NB4 (cell line): Measurements from ENCODE around the gene PCNT.

Experiments
- DNase-seq: peaks from one replicate; pipeline ENCODE4 v3.0.0; 2010; ENCODE audit warnings: low read depth
- H3K4me3 ChIP-seq: one replicate; pipeline ENCODE4 v1.5.1; 2011; ENCODE audit warnings: mild to moderate bottlenecking, low read depth, low read length, moderate library complexity
- MYC ChIP-seq: IDR thresholded peaks from 2 replicates; pipeline ENCODE4 v1.6.1; 2011; ENCODE audit warnings: low read depth, low read length
- POLR2A ChIP-seq: IDR thresholded peaks from 2 replicates; pipeline ENCODE4 v1.6.1; 2011; ENCODE audit warnings: mild to moderate bottlenecking; ENCODE audit not compliant: insufficient read length; ENCODE audit errors: extremely low read depth
- TF ChIP-seq, protein P1 (sequence below): IDR thresholded peaks from one replicate; pipeline ENCODE4 v1.5.1; 2012; ENCODE audit warnings: low read depth, low read length
- TF ChIP-seq, protein P2 (sequence below): IDR thresholded peaks from 2 replicates; pipeline ENCODE4 v1.6.1; 2011; ENCODE audit warnings: low read depth, low read length

Gene PCNT

DNA sequence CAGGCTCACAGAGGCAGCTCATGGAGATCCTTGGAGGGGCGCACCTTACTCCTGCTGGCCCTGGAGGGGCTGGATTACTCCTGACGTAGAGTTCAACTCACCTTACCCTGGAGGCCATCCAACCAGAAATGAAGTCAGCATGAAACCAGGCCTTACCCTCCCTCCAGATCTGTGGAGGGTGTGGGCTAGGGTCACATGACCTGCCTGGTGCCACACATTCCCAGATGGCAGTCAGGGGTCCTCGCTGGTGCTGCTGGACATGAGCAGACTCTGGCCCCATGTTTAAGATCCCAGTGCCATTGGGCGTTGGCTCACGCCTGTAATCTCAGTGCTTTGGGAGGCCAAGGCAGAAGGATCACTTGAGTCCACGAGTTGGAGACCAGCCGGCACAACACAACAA, 4.8 kb upstream of the PCNT start:
- no peak for DNase-seq
- TF ChIP-seq, protein P1, sequence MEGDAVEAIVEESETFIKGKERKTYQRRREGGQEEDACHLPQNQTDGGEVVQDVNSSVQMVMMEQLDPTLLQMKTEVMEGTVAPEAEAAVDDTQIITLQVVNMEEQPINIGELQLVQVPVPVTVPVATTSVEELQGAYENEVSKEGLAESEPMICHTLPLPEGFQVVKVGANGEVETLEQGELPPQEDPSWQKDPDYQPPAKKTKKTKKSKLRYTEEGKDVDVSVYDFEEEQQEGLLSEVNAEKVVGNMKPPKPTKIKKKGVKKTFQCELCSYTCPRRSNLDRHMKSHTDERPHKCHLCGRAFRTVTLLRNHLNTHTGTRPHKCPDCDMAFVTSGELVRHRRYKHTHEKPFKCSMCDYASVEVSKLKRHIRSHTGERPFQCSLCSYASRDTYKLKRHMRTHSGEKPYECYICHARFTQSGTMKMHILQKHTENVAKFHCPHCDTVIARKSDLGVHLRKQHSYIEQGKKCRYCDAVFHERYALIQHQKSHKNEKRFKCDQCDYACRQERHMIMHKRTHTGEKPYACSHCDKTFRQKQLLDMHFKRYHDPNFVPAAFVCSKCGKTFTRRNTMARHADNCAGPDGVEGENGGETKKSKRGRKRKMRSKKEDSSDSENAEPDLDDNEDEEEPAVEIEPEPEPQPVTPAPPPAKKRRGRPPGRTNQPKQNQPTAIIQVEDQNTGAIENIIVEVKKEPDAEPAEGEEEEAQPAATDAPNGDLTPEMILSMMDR: no peak
- TF ChIP-seq, protein P2, sequence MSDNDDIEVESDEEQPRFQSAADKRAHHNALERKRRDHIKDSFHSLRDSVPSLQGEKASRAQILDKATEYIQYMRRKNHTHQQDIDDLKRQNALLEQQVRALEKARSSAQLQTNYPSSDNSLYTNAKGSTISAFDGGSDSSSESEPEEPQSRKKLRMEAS: no peak
- TF ChIP-seq MYC (no peak), POLR2A (no peak)
- no peak overlapping the region for H3K4me3 ChIP-seq

DNA sequence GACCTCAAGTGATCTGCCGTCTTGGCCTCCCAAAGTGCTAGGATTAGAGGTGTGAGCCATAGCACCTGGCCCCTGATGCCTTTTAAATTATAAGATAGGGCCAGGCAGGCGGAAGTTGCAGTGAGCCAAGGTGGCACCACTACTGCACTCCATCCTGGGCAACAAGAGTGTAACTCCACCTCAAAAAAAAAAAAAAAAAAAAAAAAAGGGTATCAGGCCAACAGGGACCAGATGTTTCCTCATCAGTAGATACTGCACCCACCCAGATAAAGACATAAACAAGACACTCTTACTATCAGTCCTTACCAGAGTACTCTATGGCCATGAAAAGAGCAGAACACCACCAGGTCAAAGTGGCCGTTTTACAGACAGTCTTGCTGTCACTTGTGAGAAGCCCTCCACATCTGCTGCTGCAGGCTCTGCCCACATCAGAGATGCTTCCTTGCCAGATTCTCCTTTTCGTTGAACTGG, 3.6 kb upstream of the PCNT start:
- peak overlapping the region; percentile 73 for H3K4me3 ChIP-seq

DNA sequence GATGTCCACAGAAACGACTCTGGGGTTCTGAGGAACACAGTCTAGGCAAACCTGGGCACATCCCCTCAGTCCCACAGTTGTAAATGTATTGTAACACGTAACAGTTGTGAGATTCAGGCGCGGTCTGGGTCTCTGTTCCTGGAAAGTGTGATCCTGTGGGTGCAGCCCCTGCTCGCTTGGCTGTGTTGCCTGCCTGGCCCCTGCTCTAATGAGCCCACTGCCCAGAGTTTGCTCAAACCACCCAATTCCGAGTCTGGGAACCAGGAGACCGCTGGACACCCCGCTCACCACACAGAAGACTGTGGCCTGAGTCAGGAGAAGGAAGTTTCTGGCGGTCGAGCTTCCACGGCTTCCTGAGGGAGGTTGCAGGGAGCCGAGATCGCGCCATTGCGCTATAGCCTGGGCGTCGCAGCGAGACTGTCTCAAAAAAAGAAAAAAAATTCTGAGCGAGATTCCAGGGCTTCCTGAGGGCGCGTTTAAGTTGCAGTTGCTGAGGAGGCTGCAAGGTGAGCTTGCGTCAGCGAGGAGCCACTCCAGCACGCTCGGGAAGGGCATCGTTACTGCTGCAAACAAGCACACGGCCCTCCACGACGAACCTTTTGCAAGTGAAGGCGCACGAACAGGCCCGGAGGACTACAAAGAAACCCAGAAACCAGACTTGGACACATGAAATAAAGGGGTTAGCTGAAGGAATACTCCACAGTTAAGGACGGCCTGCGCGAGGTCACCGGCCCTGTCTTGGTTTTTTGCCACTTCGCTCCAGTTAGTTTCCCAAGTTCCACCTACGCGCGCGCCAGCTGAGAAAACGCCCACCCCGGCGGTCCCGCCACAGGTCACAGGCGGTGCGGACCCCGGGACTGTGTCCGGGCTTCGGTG, 1.4 kb upstream of the PCNT start:
- TF ChIP-seq, protein P2: no peak
- TF ChIP-seq, protein P1: no peak
- TF ChIP-seq MYC (no peak), POLR2A (no peak)
- H3K4me3 ChIP-seq: peak overlapping the region; percentile 73
- peak; percentile 57 for DNase-seq

More for the DNA sequence above, 3.6 kb upstream of the PCNT start:
- no peak for TF ChIP-seq MYC
- TF ChIP-seq, protein P2: no peak
- TF ChIP-seq, protein P1: no peak
- no peak for TF ChIP-seq POLR2A
- no peak for DNase-seq

DNA sequence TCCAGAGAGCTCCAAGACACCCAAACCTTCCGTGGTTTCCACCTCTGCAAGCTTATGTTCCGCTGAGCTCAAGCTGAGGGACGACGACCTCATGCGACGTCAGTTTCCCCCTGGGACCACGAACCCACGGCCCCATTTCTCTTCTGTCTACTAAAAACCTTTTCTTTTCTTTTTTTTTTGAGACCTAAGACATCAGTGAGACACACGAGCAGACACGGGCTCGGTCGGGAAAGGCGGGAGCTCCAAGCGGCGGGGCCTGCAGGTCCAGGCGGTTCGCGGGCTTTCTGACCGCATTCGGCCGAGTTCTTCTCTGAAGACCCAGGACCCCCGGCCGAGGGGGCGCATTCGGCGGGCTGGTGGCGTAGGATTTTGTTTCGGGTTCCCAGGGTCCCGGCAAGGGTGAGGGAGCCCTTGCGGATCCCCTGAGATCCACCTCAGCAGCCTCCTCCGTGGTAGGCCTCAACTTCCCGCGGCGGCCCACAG, 688 bp upstream of the PCNT start:
- H3K4me3 ChIP-seq: peak overlapping the region; percentile 73
- TF ChIP-seq, protein P2: peak; percentile 33
- TF ChIP-seq MYC: no peak
- TF ChIP-seq, protein P1: no peak
- DNase-seq: peak; percentile 45

DNA sequence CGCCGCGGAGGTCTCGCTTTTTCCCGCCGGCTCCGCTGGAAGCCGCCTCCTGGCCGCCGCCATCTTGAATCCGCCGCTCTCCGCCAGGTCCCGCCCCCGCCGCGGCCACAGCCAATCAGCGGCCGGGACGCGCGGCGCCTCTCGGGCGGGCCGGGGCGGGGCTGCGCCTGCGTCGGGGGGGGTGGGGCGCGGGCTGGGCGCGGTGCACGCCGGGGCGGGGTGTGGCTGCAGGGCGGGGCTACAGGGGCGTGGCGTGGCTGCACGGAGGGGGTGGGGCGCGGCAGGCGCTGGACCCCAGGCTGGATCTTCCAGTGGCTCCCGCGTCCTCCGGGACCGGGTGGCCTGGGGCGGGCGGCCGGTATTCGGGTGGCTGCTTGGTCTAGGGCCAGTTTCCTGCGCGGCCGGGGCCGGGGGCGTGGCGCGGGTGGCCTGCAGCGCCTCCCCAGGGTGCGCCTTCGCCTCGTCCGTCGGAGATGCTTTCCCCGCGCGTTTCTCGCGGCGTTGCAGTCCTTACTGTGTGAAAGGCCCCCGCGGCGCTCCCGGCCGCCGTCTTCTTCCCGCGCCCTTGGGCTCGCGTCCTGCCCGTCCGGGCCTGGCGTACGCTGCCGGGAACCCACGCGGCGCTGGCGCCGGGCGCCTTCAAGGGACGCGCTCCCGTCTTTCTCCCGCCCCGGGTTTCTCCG, 575 bp downstream of the PCNT start:
- peak; percentile 39 for TF ChIP-seq POLR2A
- TF ChIP-seq, protein P2: no peak
- TF ChIP-seq MYC: peak; percentile 33; the same call in 1 of the 2 replicates
- TF ChIP-seq, protein P1: no peak
- H3K4me3 ChIP-seq: peak overlapping the region; percentile 83
- peak; percentile 86 for DNase-seq
